ENCODE results near the gene AHDC1. TPM values are rescaled to one million over a fixed set of nuclear protein-coding genes. Genes with fewer than 3 reads are reported as not detected.
"Not testable (repeated sequence)": the region's sequence is repeated elsewhere in the genome, so short reads cannot be mapped to it uniquely, and the experiment has no call there.

The AHDC1 gene
- total and polyA plus RNA-seq, 7 donors = 6.4 to 65.2 (median 35.9) TPM

DNA sequence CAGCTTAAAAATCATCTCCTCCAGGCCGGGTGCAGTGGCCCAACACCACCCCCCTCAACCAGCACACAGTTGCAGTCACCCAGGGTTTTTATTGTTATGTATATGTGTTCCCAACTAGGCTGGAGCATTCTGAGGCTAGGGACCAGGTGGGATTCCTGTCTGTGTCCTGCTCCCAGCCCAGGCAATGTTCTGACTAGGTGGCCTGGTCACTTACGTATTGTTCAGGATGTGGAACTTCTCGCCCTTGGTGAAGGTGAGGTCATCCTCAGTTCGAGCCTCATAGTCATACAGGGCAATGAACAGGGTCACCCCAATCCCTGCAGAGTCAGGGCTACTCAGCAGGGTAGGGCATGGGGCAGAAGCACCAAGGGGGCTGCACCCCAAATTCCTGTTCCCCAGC, 18.9 kb upstream of the AHDC1 start:
- intact Hi-C loops (cut with DNase I) = no loop called here
- no peaks in the 10 kb centered on the region for H3K27me3 ChIP-seq (ENCODE audit: insufficient read depth in 3 of 3, low read length in 2 of 3)
- no peaks in the 10 kb centered on the region for H3K4me1 ChIP-seq
- no peak overlapping the region for H3K4me3 ChIP-seq
- no peak overlapping the region for H3K27ac ChIP-seq
- 83 to 96% (median 88%) methylated on average over 4 of the region's 4 CpGs for WGBS, 3 donors
- no peaks in the 10 kb centered on the region for H3K9me3 ChIP-seq
- TF ChIP-seq, protein P1, sequence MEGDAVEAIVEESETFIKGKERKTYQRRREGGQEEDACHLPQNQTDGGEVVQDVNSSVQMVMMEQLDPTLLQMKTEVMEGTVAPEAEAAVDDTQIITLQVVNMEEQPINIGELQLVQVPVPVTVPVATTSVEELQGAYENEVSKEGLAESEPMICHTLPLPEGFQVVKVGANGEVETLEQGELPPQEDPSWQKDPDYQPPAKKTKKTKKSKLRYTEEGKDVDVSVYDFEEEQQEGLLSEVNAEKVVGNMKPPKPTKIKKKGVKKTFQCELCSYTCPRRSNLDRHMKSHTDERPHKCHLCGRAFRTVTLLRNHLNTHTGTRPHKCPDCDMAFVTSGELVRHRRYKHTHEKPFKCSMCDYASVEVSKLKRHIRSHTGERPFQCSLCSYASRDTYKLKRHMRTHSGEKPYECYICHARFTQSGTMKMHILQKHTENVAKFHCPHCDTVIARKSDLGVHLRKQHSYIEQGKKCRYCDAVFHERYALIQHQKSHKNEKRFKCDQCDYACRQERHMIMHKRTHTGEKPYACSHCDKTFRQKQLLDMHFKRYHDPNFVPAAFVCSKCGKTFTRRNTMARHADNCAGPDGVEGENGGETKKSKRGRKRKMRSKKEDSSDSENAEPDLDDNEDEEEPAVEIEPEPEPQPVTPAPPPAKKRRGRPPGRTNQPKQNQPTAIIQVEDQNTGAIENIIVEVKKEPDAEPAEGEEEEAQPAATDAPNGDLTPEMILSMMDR (IDR thresholded peaks at IDR 0.05) = no peak
- ATAC-seq = no peak
- DNase-seq = no peak
- H3K36me3 ChIP-seq (ENCODE audit: insufficient read depth in 1 of 2, low read depth in 1 of 2) = no peaks in the 10 kb centered on the region

DNA sequence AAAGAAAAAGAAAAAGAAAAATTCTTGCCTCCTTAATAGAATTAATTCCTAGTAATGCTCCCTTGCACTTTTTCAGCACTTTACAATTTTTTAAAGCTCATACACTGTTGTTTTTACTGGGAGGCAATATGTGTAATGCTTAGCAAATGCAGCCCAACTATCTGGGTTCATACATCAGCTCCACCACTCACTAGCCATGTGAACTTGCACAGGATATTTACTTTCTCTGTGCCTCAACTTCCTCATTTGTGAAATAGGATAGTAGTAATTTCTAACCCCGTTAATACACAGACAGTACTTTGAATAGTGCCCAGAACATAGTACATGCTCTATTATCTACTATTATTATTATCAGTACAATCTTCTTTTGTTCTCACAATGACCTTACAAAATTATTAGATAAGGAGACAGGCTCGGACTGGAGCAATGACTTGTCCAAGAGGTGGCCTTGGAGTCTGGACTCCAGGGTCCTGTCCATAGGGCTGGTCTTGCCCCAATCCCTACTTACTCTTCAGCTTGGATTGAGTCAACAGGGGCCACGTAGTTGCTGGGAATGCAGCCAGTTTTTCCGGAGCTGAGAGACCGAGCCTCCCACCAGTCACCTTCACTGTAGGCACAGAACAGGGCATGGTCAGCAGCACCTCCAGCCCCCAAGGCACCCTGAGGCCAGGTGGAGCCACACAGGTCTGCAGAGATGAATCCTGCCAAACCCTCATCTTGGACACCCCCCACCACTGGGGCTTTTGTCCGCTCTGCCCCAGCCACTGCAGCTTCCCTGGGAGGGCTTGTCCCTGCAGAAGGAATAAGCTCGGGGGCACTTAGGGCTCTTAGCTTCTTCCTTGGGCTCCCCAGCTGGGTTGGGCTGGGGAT, 17.3 kb upstream of the AHDC1 start:
- intact Hi-C loops (cut with DNase I) = no loop called here
- Histone ChIP-seq H3K4me1 (no peaks in the 10 kb centered on the region), H3K9me3 (no peaks in the 10 kb centered on the region), H3K27ac (no peak overlapping the region), H3K27me3 (ENCODE audit: insufficient read depth in 3 of 3, low read length in 2 of 3) (no peaks in the 10 kb centered on the region), H3K4me3 (no peak overlapping the region), H3K36me3 (ENCODE audit: insufficient read depth in 1 of 2, low read depth in 1 of 2) (no peaks in the 10 kb centered on the region)
- 47 to 54% (median 50%) methylated on average over 7 of the region's 7 CpGs for WGBS, 3 donors
- TF ChIP-seq, protein P1 (IDR thresholded peaks at IDR 0.05) = no peak
- ATAC-seq (no peak), DNase-seq (no peak)

DNA sequence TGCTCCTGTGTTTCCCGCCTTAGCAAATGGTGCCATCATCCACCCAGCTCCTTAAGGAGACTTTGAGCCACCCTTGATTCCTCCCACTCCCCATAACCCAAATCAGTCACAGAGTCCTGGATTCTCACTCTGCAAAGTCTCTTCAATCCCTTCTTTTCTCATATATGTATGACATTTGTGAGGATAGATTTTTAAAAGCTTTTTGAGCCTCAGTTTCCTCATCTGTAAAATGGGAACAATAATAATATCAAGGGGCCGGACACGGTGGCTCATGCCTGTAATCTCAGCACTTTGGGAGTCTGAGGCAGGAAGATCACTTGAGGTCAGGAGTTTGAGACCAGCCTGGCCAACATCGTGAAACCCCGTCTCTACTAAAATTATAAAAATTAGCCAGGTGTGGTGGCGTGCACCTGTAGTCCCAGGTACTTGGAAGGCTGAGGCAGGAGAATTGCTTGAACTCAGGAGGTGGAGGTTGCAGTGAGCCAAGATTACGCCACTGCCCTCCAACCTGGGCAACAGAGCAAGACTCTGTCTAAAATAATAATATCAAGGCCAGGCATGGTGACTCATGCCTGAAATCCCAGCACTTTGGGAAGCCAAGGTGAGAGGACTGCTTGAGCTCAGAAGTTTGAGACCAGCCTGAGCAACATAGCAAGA, 16.0 kb upstream of the AHDC1 start:
- intact Hi-C loops (cut with DNase I); DNase-seq; H3K27me3 ChIP-seq (ENCODE audit: insufficient read depth in 3 of 3, low read length in 2 of 3); H3K36me3 ChIP-seq (ENCODE audit: insufficient read depth in 1 of 2, low read depth in 1 of 2); H3K4me1 ChIP-seq; H3K9me3 ChIP-seq; H3K27ac ChIP-seq; ATAC-seq; H3K4me3 ChIP-seq: not testable (repeated sequence)
- 95 to 96% (median 96%) methylated on average over 7 of the region's 7 CpGs for WGBS, 3 donors

DNA sequence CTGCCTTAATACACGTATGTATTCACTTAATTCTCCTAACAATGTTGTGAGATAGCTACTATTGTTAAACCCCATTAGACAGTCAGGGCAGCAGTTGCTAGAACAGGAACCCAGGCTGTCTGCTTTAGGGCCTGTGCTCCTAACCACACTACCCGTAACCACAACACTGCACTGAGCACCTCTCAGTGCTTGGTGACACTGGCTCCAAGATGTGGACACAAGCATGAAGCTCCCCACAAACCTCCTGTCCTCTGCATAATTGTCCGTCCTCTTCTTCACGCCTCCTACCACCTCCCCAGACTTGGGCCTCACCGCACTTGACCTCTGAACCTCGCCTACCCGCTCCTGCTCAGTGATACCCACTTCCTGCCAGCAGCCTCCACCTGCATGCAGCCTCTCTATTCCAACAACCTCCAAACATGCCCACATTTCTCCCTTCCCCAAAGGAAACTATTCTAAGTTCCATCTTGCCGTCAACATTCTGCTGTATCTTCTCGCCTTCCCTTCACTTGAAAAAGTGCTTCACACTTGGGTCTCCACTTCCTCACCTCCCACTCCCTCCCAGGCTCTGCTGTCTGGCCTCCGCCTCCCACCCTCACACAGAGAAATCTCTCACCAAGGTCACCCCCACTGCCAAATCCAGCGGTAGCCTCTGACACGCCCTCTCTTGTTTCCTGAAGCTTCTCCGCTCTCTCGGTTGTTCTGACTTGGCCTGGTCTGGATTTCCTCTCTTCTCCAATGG, 14.6 kb upstream of the AHDC1 start:
- WGBS, 3 donors = 80 to 86% (median 84%) methylated on average over 14 of the region's 14 CpGs
- Histone ChIP-seq H3K27me3 (ENCODE audit: insufficient read depth in 3 of 3, low read length in 2 of 3) (no peaks in the 10 kb centered on the region), H3K9me3 (no peaks in the 10 kb centered on the region), H3K27ac (no peak overlapping the region), H3K4me1 (no peaks in the 10 kb centered on the region), H3K4me3 (no peak overlapping the region), H3K36me3 (ENCODE audit: insufficient read depth in 1 of 2, low read depth in 1 of 2) (no peaks in the 10 kb centered on the region)
- ATAC-seq = no peak
- TF ChIP-seq, protein P1 (IDR thresholded peaks at IDR 0.05) = no peak
- intact Hi-C loops (cut with DNase I) = no loop called here
- no peak for DNase-seq

DNA sequence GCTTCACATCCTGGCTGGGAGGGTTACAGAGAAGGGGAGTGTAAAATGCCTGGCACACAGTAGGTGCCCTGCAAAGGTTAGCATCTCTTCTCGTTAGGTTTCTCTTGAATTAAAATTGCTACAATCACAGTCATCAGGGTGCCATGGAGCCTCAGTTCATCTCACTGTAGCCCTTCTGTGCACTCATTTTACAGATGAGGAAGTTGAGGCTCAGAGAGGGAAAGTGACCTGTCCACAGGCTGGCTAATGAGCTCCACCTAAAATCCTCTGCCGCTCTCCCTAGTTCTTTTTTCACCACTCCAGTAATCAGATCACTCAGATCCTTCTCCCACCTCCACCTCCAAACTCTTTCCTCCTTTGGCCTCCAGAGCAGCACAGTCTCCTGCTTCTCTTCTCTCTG, 13.5 kb upstream of the AHDC1 start:
- Histone ChIP-seq H3K9me3 (no peaks in the 10 kb centered on the region), H3K4me1 (no peaks in the 10 kb centered on the region), H3K36me3 (ENCODE audit: insufficient read depth in 1 of 2, low read depth in 1 of 2) (no peaks in the 10 kb centered on the region), H3K27me3 (ENCODE audit: insufficient read depth in 3 of 3, low read length in 2 of 3) (no peaks in the 10 kb centered on the region), H3K27ac (no peak overlapping the region), H3K4me3 (no peak overlapping the region)
- DNase-seq (no peak), ATAC-seq (no peak)
- TF ChIP-seq, protein P1 (IDR thresholded peaks at IDR 0.05) = no peak
- 82 to 92% (median 92%) methylated on average over 2 of the region's 2 CpGs for WGBS, 3 donors
- intact Hi-C loops (cut with DNase I) = no loop called here
